GM23338 (cell line): ENCODE data around the gene NUCB1. TPM values are rescaled to one million over a fixed set of nuclear protein-coding genes. Genes with fewer than 3 reads are reported as not detected.

ENCODE experiments used
- ATAC-seq: fragments of 200-7000 bp; cut with Tn5 transposase; 3 replicates; pipeline ENCODE4 v1.9.1; 2020
- DNase-seq: peaks from one replicate; pipeline ENCODE4 v3.0.0-alpha.2; 2015; ENCODE audit warnings: low spot score
- H2AFZ ChIP-seq: fragments of 200-600 bp; sonication (generic); 2 replicates; pipeline ENCODE4 v1.8.0; 2016; ENCODE audit warnings: antibody characterized with exemption, mild to moderate bottlenecking, moderate library complexity
- H3F3A ChIP-seq: fragments of 200-600 bp; sonication (generic); replicated peaks from 2 replicates; pipeline ENCODE4 v1.8.0; 2017; ENCODE audit warnings: antibody characterized with exemption, mixed run types, low read depth
- H3K27ac ChIP-seq: fragments of 200-600 bp; sonication (generic); 2 replicates; pipeline ENCODE4 v1.6.1; 2016; ENCODE audit warnings: low read depth
- H3K27me3 ChIP-seq: fragments of 200-600 bp; sonication (generic); 2 replicates; pipeline ENCODE4 v1.8.0; 2016; ENCODE audit warnings: mild to moderate bottlenecking, mixed run types, moderate library complexity; ENCODE audit not compliant: insufficient read depth
- H3K36me3 ChIP-seq: fragments of 200-600 bp; sonication (generic); 2 replicates; pipeline ENCODE4 v1.8.0; 2016; ENCODE audit warnings: mild to moderate bottlenecking; ENCODE audit not compliant: insufficient read depth
- H3K4me1 ChIP-seq: fragments of 200-600 bp; sonication (generic); 2 replicates; pipeline ENCODE4 v1.8.0; 2016; ENCODE audit warnings: mild to moderate bottlenecking, moderate library complexity; ENCODE audit not compliant: insufficient read depth
- H3K4me2 ChIP-seq: fragments of 200-600 bp; sonication (generic); 2 replicates; pipeline ENCODE4 v1.7.1; 2017; ENCODE audit warnings: mixed run types
- H3K4me3 ChIP-seq: fragments of 200-600 bp; sonication (generic); 2 replicates; pipeline ENCODE4 v1.6.1; 2016; ENCODE audit warnings: mixed run types
- H3K79me2 ChIP-seq: fragments of 200-600 bp; sonication (generic); replicated peaks from 2 replicates; pipeline ENCODE4 v1.8.0; 2017; ENCODE audit warnings: mild to moderate bottlenecking; ENCODE audit not compliant: insufficient read depth
- H3K9me2 ChIP-seq: fragments of 200-600 bp; sonication (generic); 2 replicates; pipeline ENCODE4 v1.8.0; 2017; ENCODE audit not compliant: insufficient read depth
- H4K20me1 ChIP-seq: fragments of 200-600 bp; sonication (generic); replicated peaks from 2 replicates; pipeline ENCODE4 v1.8.0; 2017; ENCODE audit warnings: mild to moderate bottlenecking; ENCODE audit not compliant: insufficient read depth
- H3K27ac Mint-ChIP-seq: 2 replicates; pipeline ENCODE4 v1.8.0; 2020; ENCODE audit warnings: inconsistent platforms, mild to moderate bottlenecking, moderate library complexity, mixed read lengths
- H3K27me3 Mint-ChIP-seq: 3 replicates; pipeline ENCODE4 v1.8.0; 2022; ENCODE audit warnings: low read depth, mild to moderate bottlenecking, moderate library complexity, mixed read lengths, inconsistent platforms; ENCODE audit not compliant: insufficient read depth, poor library complexity
- H3K36me3 Mint-ChIP-seq: 3 replicates; pipeline ENCODE4 v1.8.0; 2021; ENCODE audit warnings: low read depth, mild to moderate bottlenecking, inconsistent platforms, moderate library complexity, mixed read lengths
- H3K4me1 Mint-ChIP-seq: 3 replicates; pipeline ENCODE4 v1.8.0; 2020; ENCODE audit warnings: mild to moderate bottlenecking, inconsistent platforms, mixed read lengths
- H3K4me3 Mint-ChIP-seq: 3 replicates; pipeline ENCODE4 v1.8.0; 2021; ENCODE audit warnings: moderate library complexity, mild to moderate bottlenecking, inconsistent platforms, mixed read lengths
- H3K9me3 Mint-ChIP-seq: 3 replicates; pipeline ENCODE4 v1.8.0; 2020; ENCODE audit warnings: moderate library complexity, mild to moderate bottlenecking, inconsistent platforms, mixed read lengths
- CREB1 ChIP-seq: fragments of 250-450 bp; sonication (Bioruptor Pico); IDR thresholded peaks from 2 replicates; pipeline ENCODE4 v1.5.0; 2020; ENCODE audit warnings: low read depth, mild to moderate bottlenecking, moderate library complexity
- ETS1 ChIP-seq: IDR thresholded peaks from 2 replicates; pipeline ENCODE4 v1.6.1; 2016; ENCODE audit warnings: antibody characterized with exemption
- EZH2 ChIP-seq: fragments of 200-600 bp; sonication (generic); IDR thresholded peaks from one replicate; pipeline ENCODE4 v1.8.0; 2017; ENCODE audit warnings: antibody characterized with exemption, mild to moderate bottlenecking, low read depth; ENCODE audit not compliant: unreplicated experiment
- EZH2phosphoT487 ChIP-seq: fragments of 200-600 bp; sonication (generic); IDR thresholded peaks from one replicate; pipeline ENCODE4 v1.8.1; 2018; ENCODE audit warnings: antibody characterized with exemption; ENCODE audit not compliant: unreplicated experiment
- JUNB ChIP-seq: IDR thresholded peaks from one replicate; pipeline ENCODE4 v1.6.1; 2016; ENCODE audit warnings: antibody characterized with exemption; ENCODE audit not compliant: unreplicated experiment
- POLR2AphosphoS5 ChIP-seq: IDR thresholded peaks from 2 replicates; pipeline ENCODE4 v1.6.1; 2016; ENCODE audit warnings: antibody characterized with exemption, low read depth
- STAT1 ChIP-seq: IDR thresholded peaks from one replicate; pipeline ENCODE4 v1.6.1; 2016; ENCODE audit warnings: antibody characterized with exemption; ENCODE audit not compliant: unreplicated experiment
- ZNF114 ChIP-seq: fragments of 250-450 bp; sonication (Bioruptor Pico); IDR thresholded peaks from 2 replicates; pipeline ENCODE4 v1.5.0; 2020; ENCODE audit warnings: mild to moderate bottlenecking, moderate library complexity
- ZNF331 ChIP-seq: fragments of 250-450 bp; sonication (Bioruptor Pico); IDR thresholded peaks from 2 replicates; pipeline ENCODE4 v1.5.0; 2020; ENCODE audit warnings: low read depth, mild to moderate bottlenecking, moderate library complexity
- polyA plus RNA-seq: library from polyadenylated mRNA; unstranded; fragments of >200 nt; fragmentation: Nextera tagmentation; extraction: Ambion mirVana; gene quantifications from 2 replicates; pipeline ENCODE4 v1.2.1, GENCODE V29; 2016
- total RNA-seq: library from RNA; depleted of rRNA; stranded (reverse); fragments of >200 nt; shearing (Covaris generic); gene quantifications from 2 replicates; pipeline ENCODE4 v1.2.3, GENCODE V29; 2014
- TF ChIP-seq, protein P1 (sequence below): IDR thresholded peaks from one replicate; pipeline ENCODE4 v1.6.1; 2018; ENCODE audit warnings: antibody characterized with exemption; ENCODE audit not compliant: unreplicated experiment

The NUCB1 gene
- total and polyA plus RNA-seq, 2 experiments from 2014 or later: 57.1 to 163 TPM

- H3K9me2 ChIP-seq: no peaks in the 10 kb centered on the region
- H3K79me2 ChIP-seq: no peaks in the 10 kb centered on the region
- no peak overlapping the region for H3K27ac ChIP-seq
- DNase-seq: no peak
- ATAC-seq: no peak
- 0 out of 2 replicates have a peak, but pooled peaks cover 8% of the 10 kb centered on the region for H3F3A ChIP-seq
- no peaks in the 10 kb centered on the region; the same call in 1 of the 2 replicates for H3K36me3 ChIP-seq
- no peak overlapping the region for H3K4me3 Mint-ChIP-seq
- H3K4me2 ChIP-seq: no peak overlapping the region
- TF ChIP-seq ETS1: no peak
- no peak for TF ChIP-seq ZNF331 (CRISPR knock-in tag)
- no peak for TF ChIP-seq EZH2
- TF ChIP-seq POLR2AphosphoS5: no peak
- H2AFZ ChIP-seq: no peak overlapping the region
- H3K27me3 ChIP-seq: no peaks in the 10 kb centered on the region
- H3K27ac Mint-ChIP-seq: no peak overlapping the region
- peaks cover 8% of the 10 kb centered on the region for H3K27me3 Mint-ChIP-seq
- no peaks in the 10 kb centered on the region for H3K4me1 Mint-ChIP-seq
- peaks cover 3% of the 10 kb centered on the region for H4K20me1 ChIP-seq
- H3K9me3 Mint-ChIP-seq: no peaks in the 10 kb centered on the region
- H3K36me3 Mint-ChIP-seq: peaks cover 13% of the 10 kb centered on the region
- no peaks in the 10 kb centered on the region for H3K4me1 ChIP-seq
- H3K4me3 ChIP-seq: no peak overlapping the region
Measured at GRCh38 chr19:48921721-48922500, 21.8 kb downstream of the NUCB1 start.

DNA sequence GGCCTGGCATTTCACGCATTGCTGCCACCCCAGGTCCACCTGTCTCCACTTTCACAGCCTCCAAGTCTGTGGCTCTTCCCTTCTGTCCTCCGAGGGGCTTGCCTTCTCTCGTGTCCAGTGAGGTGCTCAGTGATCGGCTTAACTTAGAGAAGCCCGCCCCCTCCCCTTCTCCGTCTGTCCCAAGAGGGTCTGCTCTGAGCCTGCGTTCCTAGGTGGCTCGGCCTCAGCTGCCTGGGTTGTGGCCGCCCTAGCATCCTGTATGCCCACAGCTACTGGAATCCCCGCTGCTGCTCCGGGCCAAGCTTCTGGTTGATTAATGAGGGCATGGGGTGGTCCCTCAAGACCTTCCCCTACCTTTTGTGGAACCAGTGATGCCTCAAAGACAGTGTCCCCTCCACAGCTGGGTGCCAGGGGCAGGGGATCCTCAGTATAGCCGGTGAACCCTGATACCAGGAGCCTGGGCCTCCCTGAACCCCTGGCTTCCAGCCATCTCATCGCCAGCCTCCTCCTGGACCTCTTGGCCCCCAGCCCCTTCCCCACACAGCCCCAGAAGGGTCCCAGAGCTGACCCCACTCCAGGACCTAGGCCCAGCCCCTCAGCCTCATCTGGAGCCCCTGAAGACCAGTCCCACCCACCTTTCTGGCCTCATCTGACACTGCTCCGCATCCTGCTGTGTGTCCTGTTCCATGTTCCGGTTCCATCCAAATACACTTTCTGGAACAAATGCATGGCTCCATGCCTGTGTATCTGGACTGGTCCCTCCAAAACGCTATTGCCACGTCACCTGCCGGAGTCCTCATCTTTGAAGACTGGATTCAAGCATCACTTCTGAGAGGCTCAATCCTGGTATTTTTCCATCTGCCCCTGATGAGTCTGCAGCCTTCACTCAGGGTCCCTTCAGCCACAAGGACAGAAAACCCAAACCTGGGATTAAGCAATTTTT lies 22.7 kb downstream of the NUCB1 start:
- no peak for ATAC-seq
- peaks cover 13% of the 10 kb centered on the region for H3K36me3 Mint-ChIP-seq
- H3K4me3 ChIP-seq: no peak overlapping the region
- no peak overlapping the region for H3K27ac Mint-ChIP-seq
- no peak for DNase-seq
- no peaks in the 10 kb centered on the region; the same call in 1 of the 2 replicates for H3K36me3 ChIP-seq
- H4K20me1 ChIP-seq: peaks cover 3% of the 10 kb centered on the region
- no peak overlapping the region for H2AFZ ChIP-seq
- H3K9me2 ChIP-seq: no peaks in the 10 kb centered on the region
- no peaks in the 10 kb centered on the region for H3K4me1 Mint-ChIP-seq
- H3K4me3 Mint-ChIP-seq: no peak overlapping the region; the same call in 2 of the 3 replicates
- no peaks in the 10 kb centered on the region for H3K79me2 ChIP-seq
- no peak overlapping the region for H3K4me2 ChIP-seq
- no peak overlapping the region for H3K27ac ChIP-seq
- H3K4me1 ChIP-seq: no peaks in the 10 kb centered on the region
- H3K27me3 ChIP-seq: no peaks in the 10 kb centered on the region
- peaks cover 10% of the 10 kb centered on the region for H3K27me3 Mint-ChIP-seq
- no peaks in the 10 kb centered on the region for H3K9me3 Mint-ChIP-seq
- H3F3A ChIP-seq: 0 out of 2 replicates have a peak, but pooled peaks cover 8% of the 10 kb centered on the region
- no peak for TF ChIP-seq ZNF331 (CRISPR knock-in tag)
- TF ChIP-seq JUNB: no peak
- no peak for TF ChIP-seq POLR2AphosphoS5
- no peak for TF ChIP-seq STAT1
- TF ChIP-seq, protein P1, sequence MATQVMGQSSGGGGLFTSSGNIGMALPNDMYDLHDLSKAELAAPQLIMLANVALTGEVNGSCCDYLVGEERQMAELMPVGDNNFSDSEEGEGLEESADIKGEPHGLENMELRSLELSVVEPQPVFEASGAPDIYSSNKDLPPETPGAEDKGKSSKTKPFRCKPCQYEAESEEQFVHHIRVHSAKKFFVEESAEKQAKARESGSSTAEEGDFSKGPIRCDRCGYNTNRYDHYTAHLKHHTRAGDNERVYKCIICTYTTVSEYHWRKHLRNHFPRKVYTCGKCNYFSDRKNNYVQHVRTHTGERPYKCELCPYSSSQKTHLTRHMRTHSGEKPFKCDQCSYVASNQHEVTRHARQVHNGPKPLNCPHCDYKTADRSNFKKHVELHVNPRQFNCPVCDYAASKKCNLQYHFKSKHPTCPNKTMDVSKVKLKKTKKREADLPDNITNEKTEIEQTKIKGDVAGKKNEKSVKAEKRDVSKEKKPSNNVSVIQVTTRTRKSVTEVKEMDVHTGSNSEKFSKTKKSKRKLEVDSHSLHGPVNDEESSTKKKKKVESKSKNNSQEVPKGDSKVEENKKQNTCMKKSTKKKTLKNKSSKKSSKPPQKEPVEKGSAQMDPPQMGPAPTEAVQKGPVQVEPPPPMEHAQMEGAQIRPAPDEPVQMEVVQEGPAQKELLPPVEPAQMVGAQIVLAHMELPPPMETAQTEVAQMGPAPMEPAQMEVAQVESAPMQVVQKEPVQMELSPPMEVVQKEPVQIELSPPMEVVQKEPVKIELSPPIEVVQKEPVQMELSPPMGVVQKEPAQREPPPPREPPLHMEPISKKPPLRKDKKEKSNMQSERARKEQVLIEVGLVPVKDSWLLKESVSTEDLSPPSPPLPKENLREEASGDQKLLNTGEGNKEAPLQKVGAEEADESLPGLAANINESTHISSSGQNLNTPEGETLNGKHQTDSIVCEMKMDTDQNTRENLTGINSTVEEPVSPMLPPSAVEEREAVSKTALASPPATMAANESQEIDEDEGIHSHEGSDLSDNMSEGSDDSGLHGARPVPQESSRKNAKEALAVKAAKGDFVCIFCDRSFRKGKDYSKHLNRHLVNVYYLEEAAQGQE: no peak
- no peak for TF ChIP-seq EZH2phosphoT487
- TF ChIP-seq ZNF114 (CRISPR knock-in tag): no peak
- no peak for TF ChIP-seq CREB1
